CD4-positive, alpha-beta T cell (primary cell): ENCODE results near the gene ATP5PD. TPM values are rescaled to one million over a fixed set of nuclear protein-coding genes. Genes with fewer than 3 reads are reported as not detected.

Source experiments
- ATAC-seq: fragments of 200-7000 bp; cut with Tn5 transposase; one replicate; pipeline ENCODE4 v1.10.0; 2022; ENCODE audit warnings: mild to moderate bottlenecking; ENCODE audit not compliant: poor library complexity
- CTCF ChIA-PET: fragments of 350-600 bp; sonication (Branson Sonifier 250); formaldehyde crosslinking; loops from one replicate; lab custom pipeline; 2021; ENCODE audit warnings: antibody characterized with exemption, inconsistent platforms; lab: Charles Lee
- POLR2A ChIA-PET: fragments of 350-600 bp; sonication (Branson Sonifier 250); formaldehyde crosslinking; loops from one replicate; lab custom pipeline; 2021; ENCODE audit warnings: antibody characterized with exemption, inconsistent platforms; lab: Charles Lee
- DNase-seq, 14 experiments: peaks; one replicate each; pipeline ENCODE4 v3.0.0-alpha.2; 2013 to 2020; ENCODE audit warnings: mixed read lengths in 2 of 14
- H3K27ac ChIP-seq, 2 donors: one replicate each; pipeline versions ENCODE4 v1.5.1 to v1.7.0; 2013; ENCODE audit warnings: low read length in 2 of 2, low read depth in 1 of 2, mild to moderate bottlenecking in 1 of 2
- H3K27me3 ChIP-seq, 2 experiments: 1 replicate in 1 of 2; 2 replicates in 1 of 2; pipeline versions ENCODE4 v1.6.1 to v1.7.0; 2013; ENCODE audit warnings: low read length in 2 of 2, control low read depth in 1 of 2, mild to moderate bottlenecking in 1 of 2, moderate library complexity in 1 of 2; ENCODE audit not compliant: insufficient read depth in 2 of 2, control insufficient read depth in 1 of 2
- H3K36me3 ChIP-seq: one replicate; pipeline ENCODE4 v1.6.1; 2013; ENCODE audit warnings: low read length, control low read depth; ENCODE audit not compliant: insufficient read depth
- H3K4me1 ChIP-seq: one replicate; pipeline ENCODE4 v1.6.1; 2013; ENCODE audit warnings: low read length, control low read depth; ENCODE audit not compliant: insufficient read depth
- H3K4me3 ChIP-seq: one replicate; pipeline ENCODE4 v1.5.1; 2013; ENCODE audit warnings: mild to moderate bottlenecking, low read length, moderate library complexity
- H3K9me3 ChIP-seq, 2 experiments: 1 replicate in 1 of 2; 2 replicates in 1 of 2; pipeline versions ENCODE4 v1.6.1 to v1.7.0; 2013; ENCODE audit warnings: low read length in 2 of 2, mild to moderate bottlenecking in 2 of 2, control low read depth in 1 of 2, moderate library complexity in 1 of 2; ENCODE audit not compliant: control insufficient read depth in 1 of 2, insufficient read depth in 1 of 2
- H3K27ac Mint-ChIP-seq: one replicate; pipeline ENCODE4 v1.8.0; 2020; ENCODE audit warnings: mixed read lengths
- H3K27me3 Mint-ChIP-seq: one replicate; pipeline ENCODE4 v1.8.0; 2021; ENCODE audit warnings: mixed read lengths
- H3K36me3 Mint-ChIP-seq: one replicate; pipeline ENCODE4 v1.8.0; 2021; ENCODE audit warnings: low read depth, mixed read lengths
- H3K4me1 Mint-ChIP-seq: one replicate; pipeline ENCODE4 v1.8.0; 2021; ENCODE audit warnings: low read depth, mixed read lengths
- H3K4me3 Mint-ChIP-seq: one replicate; pipeline ENCODE4 v1.8.0; 2020; ENCODE audit warnings: mild to moderate bottlenecking, mixed read lengths
- H3K9me3 Mint-ChIP-seq: one replicate; pipeline ENCODE4 v1.8.0; 2020; ENCODE audit warnings: mixed read lengths
- intact Hi-C, 2 experiments: fragments of 100-400 bp; cut with DNase I in 1 of 2; cut with micrococcal nuclease in 1 of 2; formaldehyde crosslinking; loops; one replicate each; pipeline versions ENCODE4 v1.15.1 to v1.9.0; 2023 to 2025; cut with DNase I, micrococcal nuclease
- total RNA-seq, 174 experiments: library from RNA in 2 of 174; stranded (reverse) in 2 of 174; gene quantifications; one replicate each; pipeline ENCODE4 v1.2.3 and lab custom pipeline; 2021 to 2026
- TF ChIP-seq, protein P1 (sequence below): fragments of 200-600 bp; IDR thresholded peaks from one replicate; pipeline ENCODE4 v1.8.0; 2022; ENCODE audit warnings: antibody characterized with exemption, mild to moderate bottlenecking

Gene ATP5PD
- total RNA-seq, 2 experiments from 2014 or later, result 98.5 to 112 TPM

DNA sequence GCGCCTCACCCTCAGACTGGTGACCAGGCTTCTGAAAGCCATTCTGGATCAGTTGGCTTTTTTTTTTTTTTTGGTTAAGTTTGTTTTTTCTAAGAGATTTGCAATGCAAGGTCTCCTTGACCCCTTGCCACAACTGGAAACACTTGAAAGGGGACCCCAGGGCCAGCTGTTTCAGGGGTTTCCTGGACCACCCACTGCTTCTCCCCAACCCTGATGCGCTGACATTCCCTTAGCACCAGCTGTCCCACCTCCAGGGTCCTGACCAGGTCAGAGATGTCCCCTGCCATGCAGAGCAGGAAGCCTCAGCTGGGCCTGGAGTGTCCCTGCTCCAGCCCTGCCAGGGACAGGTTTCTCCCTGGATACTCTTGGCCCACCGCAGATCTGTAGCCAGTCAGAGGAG lies 42.4 kb downstream of the ATP5PD start:
- TF ChIP-seq, protein P1, sequence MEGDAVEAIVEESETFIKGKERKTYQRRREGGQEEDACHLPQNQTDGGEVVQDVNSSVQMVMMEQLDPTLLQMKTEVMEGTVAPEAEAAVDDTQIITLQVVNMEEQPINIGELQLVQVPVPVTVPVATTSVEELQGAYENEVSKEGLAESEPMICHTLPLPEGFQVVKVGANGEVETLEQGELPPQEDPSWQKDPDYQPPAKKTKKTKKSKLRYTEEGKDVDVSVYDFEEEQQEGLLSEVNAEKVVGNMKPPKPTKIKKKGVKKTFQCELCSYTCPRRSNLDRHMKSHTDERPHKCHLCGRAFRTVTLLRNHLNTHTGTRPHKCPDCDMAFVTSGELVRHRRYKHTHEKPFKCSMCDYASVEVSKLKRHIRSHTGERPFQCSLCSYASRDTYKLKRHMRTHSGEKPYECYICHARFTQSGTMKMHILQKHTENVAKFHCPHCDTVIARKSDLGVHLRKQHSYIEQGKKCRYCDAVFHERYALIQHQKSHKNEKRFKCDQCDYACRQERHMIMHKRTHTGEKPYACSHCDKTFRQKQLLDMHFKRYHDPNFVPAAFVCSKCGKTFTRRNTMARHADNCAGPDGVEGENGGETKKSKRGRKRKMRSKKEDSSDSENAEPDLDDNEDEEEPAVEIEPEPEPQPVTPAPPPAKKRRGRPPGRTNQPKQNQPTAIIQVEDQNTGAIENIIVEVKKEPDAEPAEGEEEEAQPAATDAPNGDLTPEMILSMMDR, result no peak
- ChIA-PET POLR2A (interaction anchor here (0.7 to 1.4 kb wide), 2 partner anchors 17 to 31 kb away, joined by 3 read pairs; partner anchors contain the start of gene CDR2L), CTCF (interaction anchor here (1.2 kb wide), 2 partner anchors 43 to 46 kb away, joined by 3 read pairs; no protein-coding TSS in a partner anchor)
- DNase-seq, result no peak
- ATAC-seq, result no peak
- H3K36me3 ChIP-seq, result no peaks in the 10 kb centered on the region
- no peaks in the 10 kb centered on the region for H3K9me3 Mint-ChIP-seq
- no peaks in the 10 kb centered on the region for H3K4me1 ChIP-seq
- H3K27ac Mint-ChIP-seq, result no peak overlapping the region
- no peak overlapping the region for H3K4me3 ChIP-seq
- no peak overlapping the region for H3K4me3 Mint-ChIP-seq
- H3K27me3 ChIP-seq, result peaks cover 0 to 4% of the 10 kb centered on the region in 2 experiments
- H3K4me1 Mint-ChIP-seq, result no peaks in the 10 kb centered on the region
- no peaks in the 10 kb centered on the region for H3K36me3 Mint-ChIP-seq
- H3K9me3 ChIP-seq, result no peaks in the 10 kb centered on the region
- intact Hi-C loops, result no loop called here
- H3K27ac ChIP-seq, result no peak overlapping the region
- H3K27me3 Mint-ChIP-seq, result no peaks in the 10 kb centered on the region

DNA sequence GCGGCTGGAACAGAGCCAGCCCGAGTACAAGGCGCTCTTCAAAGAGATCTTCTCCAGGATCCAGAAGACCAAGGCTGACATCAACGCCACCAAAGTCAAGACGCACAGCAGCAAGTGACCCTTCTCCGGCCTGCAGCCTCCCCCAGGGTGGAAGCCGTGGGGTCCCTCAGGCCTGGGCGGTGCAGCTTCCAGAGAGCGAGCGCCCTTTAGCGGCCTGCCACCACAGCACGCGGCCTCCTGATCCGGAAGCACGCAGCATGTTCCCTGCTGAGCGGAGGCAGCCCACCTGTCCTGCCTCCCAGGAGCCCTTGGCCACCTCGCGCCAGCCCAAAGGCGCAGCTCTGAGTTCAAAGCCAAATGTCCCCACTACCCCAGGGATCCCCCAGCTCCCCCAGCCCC lies 42.8 kb downstream of the ATP5PD start:
- Histone ChIP-seq H3K27me3 (peaks cover 0 to 4% of the 10 kb centered on the region in 2 experiments), H3K4me3 (no peak overlapping the region), H3K4me1 (no peaks in the 10 kb centered on the region), H3K36me3 (no peaks in the 10 kb centered on the region), H3K9me3 (no peaks in the 10 kb centered on the region), H3K27ac (no peak overlapping the region)
- intact Hi-C loops, result no loop called here
- ChIA-PET POLR2A (interaction anchor here (0.7 to 1.4 kb wide), 2 partner anchors 16 to 31 kb away, joined by 3 read pairs; partner anchors contain the start of gene CDR2L), CTCF (interaction anchor here (1.2 kb wide), 2 partner anchors 42 to 46 kb away, joined by 3 read pairs; no protein-coding TSS in a partner anchor)
- DNase-seq, result no peak
- Mint-ChIP-seq H3K4me1 (no peaks in the 10 kb centered on the region), H3K4me3 (no peak overlapping the region), H3K27me3 (no peaks in the 10 kb centered on the region), H3K9me3 (no peaks in the 10 kb centered on the region), H3K36me3 (no peaks in the 10 kb centered on the region), H3K27ac (no peak overlapping the region)
- no peak for ATAC-seq
- TF ChIP-seq, protein P1, result no peak

DNA sequence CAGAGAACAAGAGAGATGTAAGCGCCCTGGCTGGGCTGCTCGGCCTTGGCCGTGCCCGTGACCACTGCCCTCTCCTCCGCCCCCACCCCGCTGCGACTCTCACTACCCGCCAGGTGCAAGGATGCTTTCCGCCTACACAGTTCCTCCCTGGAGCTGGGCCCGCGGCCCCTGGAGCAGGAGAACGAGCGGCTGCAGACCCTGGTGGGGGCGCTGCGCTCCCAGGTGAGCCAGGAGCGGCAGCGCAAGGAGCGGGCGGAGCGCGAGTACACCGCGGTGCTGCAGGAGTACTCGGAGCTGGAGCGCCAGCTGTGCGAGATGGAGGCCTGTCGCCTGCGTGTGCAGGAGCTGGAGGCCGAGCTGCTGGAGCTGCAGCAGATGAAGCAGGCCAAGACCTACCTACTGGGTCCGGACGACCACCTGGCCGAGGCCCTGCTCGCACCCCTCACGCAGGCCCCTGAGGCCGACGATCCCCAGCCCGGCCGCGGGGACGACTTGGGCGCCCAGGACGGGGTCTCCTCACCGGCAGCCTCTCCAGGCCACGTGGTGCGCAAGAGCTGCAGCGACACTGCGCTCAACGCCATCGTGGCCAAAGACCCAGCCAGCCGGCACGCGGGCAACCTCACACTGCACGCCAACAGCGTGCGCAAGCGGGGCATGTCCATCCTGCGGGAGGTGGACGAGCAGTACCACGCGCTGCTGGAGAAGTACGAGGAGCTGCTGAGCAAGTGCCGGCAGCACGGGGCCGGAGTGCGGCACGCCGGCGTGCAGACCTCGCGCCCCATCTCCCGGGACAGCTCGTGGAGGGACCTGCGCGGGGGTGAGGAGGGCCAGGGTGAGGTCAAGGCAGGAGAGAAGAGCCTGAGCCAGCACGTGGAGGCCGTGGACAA lies 43.5 kb downstream of the ATP5PD start:
- Histone ChIP-seq H3K36me3 (no peaks in the 10 kb centered on the region), H3K4me3 (no peak overlapping the region), H3K27ac (no peak overlapping the region), H3K4me1 (no peaks in the 10 kb centered on the region), H3K9me3 (no peaks in the 10 kb centered on the region), H3K27me3 (peaks cover 0 to 4% of the 10 kb centered on the region in 2 experiments)
- TF ChIP-seq, protein P1, result no peak
- no peaks in the 10 kb centered on the region for H3K36me3 Mint-ChIP-seq
- H3K4me1 Mint-ChIP-seq, result no peaks in the 10 kb centered on the region
- intact Hi-C loops, result no loop called here
- ATAC-seq (no peak), DNase-seq (no peak)
- CTCF ChIA-PET, result interaction anchor here (1.2 kb wide), 2 partner anchors 42 to 45 kb away, joined by 3 read pairs; no protein-coding TSS in a partner anchor
- H3K27ac Mint-ChIP-seq, result no peak overlapping the region
- no peaks in the 10 kb centered on the region for H3K9me3 Mint-ChIP-seq
- POLR2A ChIA-PET, result interaction anchor here (0.5 to 1.4 kb wide), 2 partner anchors 16 to 56 kb away, joined by 3 read pairs; partner anchors contain the start of gene CDR2L
- H3K27me3 Mint-ChIP-seq, result no peaks in the 10 kb centered on the region
- no peak overlapping the region for H3K4me3 Mint-ChIP-seq
